ENCODE results near the gene TSHR. TPM values are rescaled to one million over a fixed set of nuclear protein-coding genes. Genes with fewer than 3 reads are reported as not detected.
"Not testable (repeated sequence)": the region's sequence is repeated elsewhere in the genome, so short reads cannot be mapped to it uniquely, and the experiment has no call there.

Gene TSHR
- total RNA-seq, 2 donors from 2014 or later: not detected

- no peak for ATAC-seq
- DNase-seq: no peak
- intact Hi-C loops (cut with DNase I): no loop called here
These were observed 157.8 kb downstream of the TSHR start for GRCh38 chr14:81113176-81113575.

DNA sequence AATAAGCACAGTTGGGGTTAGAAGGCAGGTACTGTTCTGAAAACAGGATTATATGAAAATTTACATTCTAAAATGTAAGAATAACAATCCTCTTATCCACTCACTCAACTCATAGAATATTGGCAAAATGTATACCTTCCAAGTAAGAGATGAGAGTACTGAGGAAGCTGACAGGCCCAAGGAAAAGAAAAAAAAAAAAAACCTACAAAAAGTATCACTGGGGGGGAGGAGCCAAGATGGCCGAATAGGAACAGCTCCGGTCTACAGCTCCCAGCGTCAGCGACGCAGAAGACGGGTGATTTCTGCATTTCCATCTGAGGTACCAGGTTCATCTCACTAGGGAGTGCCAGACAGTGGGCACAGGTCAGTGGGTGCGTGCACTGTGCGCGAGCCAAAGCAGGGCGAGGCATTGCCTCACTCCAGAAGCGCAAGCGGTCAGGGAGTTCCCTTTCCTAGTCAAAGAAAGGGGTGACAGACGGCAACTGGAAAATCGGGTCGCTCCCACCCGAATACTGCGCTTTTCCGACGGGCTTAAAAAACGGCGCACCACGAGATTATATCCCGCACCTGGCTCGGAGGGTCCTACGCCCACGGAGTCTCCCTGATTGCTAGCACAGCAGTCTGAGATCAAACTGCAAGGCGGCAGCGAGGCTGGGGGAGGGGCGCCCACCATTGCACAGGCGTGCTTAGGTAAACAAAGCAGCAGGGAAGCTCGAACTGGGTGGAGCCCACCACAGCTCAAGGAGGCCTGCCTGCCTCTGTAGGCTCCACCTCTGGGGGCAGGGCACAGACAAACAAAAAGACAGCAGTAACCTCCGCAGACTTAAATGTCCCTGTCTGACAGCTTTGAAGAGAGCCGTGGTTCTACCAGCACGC lies 158.8 kb downstream of the TSHR start:
- DNase-seq; ATAC-seq; intact Hi-C loops (cut with DNase I): not testable (repeated sequence)

DNA sequence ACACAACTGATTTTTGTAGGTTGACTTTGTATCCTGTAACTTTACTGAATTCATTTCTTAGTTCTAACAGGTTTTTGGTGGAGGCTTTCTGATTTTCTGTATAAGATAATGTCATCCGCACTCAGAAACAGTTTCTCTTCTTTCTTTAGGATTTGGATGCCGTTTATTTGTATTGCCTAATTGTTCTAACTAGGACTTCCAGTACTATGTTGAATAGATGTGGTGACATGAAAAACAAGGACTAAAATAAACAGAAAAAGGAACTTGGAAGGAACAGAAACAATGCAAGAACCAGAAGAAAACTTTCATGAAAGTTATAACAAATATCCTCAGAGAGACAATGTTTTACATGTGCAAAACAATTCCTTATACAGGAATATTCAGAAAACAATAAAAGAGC lies 165.1 kb downstream of the TSHR start:
- no peak for ATAC-seq
- intact Hi-C loops (cut with DNase I): no loop called here

GRCh38 chr14:81122326-81122725 lies 166.9 kb downstream of the TSHR start:
- ATAC-seq (no peak), DNase-seq (no peak)
- intact Hi-C loops (cut with DNase I): no loop called here

More for the DNA sequence above, 165.1 kb downstream of the TSHR start:
- no peak for DNase-seq

- ATAC-seq (no peak), DNase-seq (no peak)
- intact Hi-C loops (cut with DNase I): no loop called here
These were observed 168.4 kb downstream of the TSHR start for GRCh38 chr14:81123811-81124210.

DNA sequence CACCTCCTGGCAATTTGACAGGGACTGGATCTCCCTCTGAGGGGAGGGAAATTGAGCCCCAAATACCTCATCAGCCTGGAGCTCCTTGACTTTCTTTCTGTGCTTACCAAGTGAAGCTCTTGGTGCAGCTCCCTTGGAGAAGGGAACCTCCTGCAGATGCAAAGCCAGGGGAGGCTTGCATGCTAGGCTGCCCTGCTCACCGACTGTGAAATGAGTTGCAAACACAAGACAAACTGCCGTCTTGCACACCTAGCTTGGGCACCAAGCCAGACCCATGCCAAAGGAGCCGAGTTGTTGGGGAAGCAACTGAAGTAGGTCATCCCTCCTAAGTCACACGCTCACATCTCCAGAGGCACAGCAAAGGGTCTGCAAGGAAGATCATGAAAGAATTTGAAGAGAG lies 170.1 kb downstream of the TSHR start:
- no peak for DNase-seq
- intact Hi-C loops (cut with DNase I): no loop called here
- no peak for ATAC-seq

DNA sequence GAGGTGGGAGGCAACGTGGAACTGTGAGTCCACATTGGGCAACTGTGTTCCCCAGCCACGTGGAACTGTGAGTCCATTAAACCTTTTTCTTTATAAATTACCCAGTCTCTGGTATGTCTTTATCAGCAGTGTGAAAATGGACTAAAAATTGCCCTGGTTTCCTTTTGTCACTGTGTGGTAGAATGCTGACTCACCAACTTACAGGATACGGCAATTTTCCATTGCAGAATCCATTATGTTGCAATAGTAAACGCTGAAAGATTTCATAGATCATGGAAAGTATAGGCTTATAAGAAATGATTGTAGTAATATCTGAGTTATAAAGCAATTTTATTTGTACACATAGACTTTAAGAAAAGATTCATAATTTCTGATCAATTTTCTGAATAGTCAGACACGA lies 172.4 kb downstream of the TSHR start:
- peak in 1 of 2 donors; percentile 30 for ATAC-seq
- intact Hi-C loops (cut with DNase I): no loop called here
- DNase-seq: no peak

GRCh38 chr14:81129242-81129641 lies 173.8 kb downstream of the TSHR start:
- no peak for DNase-seq
- no peak for ATAC-seq
- intact Hi-C loops (cut with DNase I): no loop called here

DNA sequence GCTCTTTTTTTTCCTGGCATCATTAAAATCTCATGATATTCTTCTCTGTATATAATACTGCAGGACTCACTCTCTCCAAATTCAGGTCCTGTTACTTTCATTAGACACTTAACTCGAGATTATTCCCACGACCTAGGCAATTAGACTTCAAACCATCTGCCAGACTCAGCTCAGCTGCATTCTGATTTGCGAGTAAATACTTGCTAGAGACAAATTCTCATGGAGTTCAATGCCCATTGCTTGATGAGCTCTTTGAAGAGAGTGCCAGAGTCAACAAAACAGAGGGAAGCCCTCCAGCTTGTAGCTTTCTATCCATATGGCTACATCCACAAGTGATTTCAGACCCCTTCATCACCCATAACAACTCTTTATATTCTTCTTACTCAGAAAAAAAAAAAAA lies 177.0 kb downstream of the TSHR start:
- intact Hi-C loops (cut with DNase I): no loop called here
- ATAC-seq (no peak), DNase-seq (no peak)

GRCh38 chr14:81133400-81133799 lies 178.0 kb downstream of the TSHR start:
- intact Hi-C loops (cut with DNase I): no loop called here
- DNase-seq (no peak), ATAC-seq (no peak)

DNA sequence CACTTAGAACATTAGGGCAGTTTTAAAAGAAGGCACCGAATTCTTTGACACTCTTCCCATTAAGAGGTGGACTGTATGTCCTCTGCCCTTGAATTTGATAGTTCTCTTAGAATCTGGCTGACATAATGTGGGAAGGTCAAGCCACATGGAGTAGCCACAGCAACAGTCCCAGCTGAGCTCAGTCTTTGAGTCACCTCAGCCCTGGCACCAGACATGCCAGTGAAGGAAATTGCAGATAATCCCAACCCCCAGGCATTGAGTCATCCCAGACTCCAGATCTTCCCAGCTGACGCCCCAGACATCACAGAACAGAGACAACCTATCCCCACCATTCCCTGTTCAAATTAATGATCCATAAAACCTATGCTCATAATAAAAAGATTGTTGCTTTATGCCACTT lies 181.9 kb downstream of the TSHR start:
- intact Hi-C loops (cut with DNase I): no loop called here
- ATAC-seq: no peak

GRCh38 chr14:81138429-81138828 lies 183.0 kb downstream of the TSHR start:
- no peak for DNase-seq
- no peak for ATAC-seq
- intact Hi-C loops (cut with DNase I): no loop called here

More for the DNA sequence above, 181.9 kb downstream of the TSHR start:
- DNase-seq: no peak

DNA sequence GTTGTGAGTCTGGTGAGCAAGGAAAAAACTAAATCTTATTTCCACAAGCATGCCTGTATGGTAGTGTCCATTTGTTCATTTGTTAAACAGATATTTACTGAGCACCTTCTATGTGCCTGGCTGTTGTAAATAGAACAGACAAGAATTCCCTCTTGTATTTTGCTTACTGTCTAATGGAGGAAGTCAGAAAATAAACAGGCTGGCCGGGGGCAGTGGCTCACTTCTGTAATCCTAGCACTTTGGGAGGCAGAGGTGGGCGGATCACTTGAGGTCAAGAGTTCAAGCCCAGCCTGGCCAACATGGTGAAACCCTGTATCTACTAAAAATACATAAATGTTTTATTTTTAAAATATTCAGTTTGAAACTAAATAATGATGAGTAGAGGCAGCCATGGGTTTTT lies 186.0 kb downstream of the TSHR start:
- intact Hi-C loops (cut with DNase I): no loop called here
- ATAC-seq (no peak), DNase-seq (no peak)

- DNase-seq: no peak
- no peak for ATAC-seq
- intact Hi-C loops (cut with DNase I): no loop called here
These were observed 188.4 kb downstream of the TSHR start for GRCh38 chr14:81143793-81144192.

DNA sequence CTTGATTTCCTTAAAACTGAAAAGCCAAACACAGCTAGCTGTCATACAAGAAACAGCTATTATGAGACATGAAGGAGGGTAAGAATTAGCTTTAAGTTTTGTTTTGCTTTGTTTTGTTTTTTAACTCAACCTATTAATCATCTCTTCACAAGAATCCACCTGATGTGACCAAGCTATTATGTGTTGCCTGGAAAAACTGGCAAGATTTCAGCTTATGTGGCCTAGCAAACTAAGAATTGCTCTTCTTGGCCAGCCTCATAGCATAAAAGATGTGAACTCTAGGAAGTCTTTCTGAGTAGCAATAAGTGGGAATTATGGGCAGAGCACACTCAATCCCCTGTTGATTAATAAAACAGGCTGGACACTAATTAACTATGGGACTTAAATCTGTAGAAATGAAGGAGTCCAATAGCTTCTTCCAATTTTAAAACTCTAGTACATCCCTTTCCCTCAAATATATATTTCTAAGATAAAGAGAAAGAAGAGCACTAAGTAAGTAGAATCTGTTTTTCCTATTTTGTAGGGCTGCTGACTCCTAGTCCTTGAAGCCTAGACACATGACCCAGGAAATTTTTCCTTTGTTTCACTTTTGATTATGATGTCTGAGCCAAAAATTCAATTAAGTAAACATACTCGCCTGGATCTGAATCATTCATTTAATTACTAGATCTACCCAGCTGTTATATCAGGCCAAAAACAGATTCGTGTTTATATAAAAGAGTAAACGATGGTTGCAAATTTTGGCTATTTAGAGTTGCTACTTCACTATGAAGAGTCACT lies 189.6 kb downstream of the TSHR start:
- intact Hi-C loops (cut with DNase I): no loop called here
- ATAC-seq (no peak), DNase-seq (no peak)

- intact Hi-C loops (cut with DNase I): no loop called here
- DNase-seq (no peak), ATAC-seq (no peak)
These were observed 191.9 kb downstream of the TSHR start for GRCh38 chr14:81147140-81147897.

- DNase-seq (no peak), ATAC-seq (no peak)
- intact Hi-C loops (cut with DNase I): no loop called here
These were observed 193.2 kb downstream of the TSHR start for GRCh38 chr14:81148635-81149034.

DNA sequence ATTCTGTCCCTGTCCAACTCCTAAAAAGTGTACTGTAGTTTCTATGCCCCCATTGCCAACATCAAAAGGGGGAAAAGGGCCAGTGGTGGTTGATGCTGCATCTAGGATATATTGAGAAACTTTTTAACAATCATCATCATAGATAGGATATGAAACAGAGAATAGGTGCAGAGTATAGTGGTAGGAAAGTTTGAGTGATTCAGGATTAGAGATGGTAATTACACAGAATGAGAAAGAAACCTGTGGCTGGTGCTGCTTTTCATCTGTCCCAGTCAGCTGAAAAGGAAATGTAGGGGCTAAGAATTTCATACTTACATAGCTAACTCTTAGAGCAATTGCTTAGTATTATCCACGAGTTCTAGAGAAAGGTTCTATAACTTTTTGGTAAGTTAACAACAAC lies 197.8 kb downstream of the TSHR start:
- intact Hi-C loops (cut with DNase I): no loop called here
- no peak for DNase-seq
- no peak for ATAC-seq

- DNase-seq: no peak
- intact Hi-C loops (cut with DNase I): no loop called here
- no peak for ATAC-seq
These were observed 202.0 kb downstream of the TSHR start for GRCh38 chr14:81157431-81157830.

- intact Hi-C loops (cut with DNase I): loop anchor here in 1 of 2 donors (5.0 kb wide), 1 partner anchor 164 kb away; no protein-coding TSS in a partner anchor
- ATAC-seq (no peak), DNase-seq (no peak)
These were observed 205.7 kb downstream of the TSHR start for GRCh38 chr14:81161088-81161487.
